ENCODE results near the gene TMEM9. TPM values are rescaled to one million over a fixed set of nuclear protein-coding genes. Genes with fewer than 3 reads are reported as not detected.

The TMEM9 gene
- total and polyA plus RNA-seq, 9 of the 15 experiments (the other 6 are each of a cell fraction or from before 2014, with no cell fraction given): 30.4 to 107 (median 67.6) TPM

DNA sequence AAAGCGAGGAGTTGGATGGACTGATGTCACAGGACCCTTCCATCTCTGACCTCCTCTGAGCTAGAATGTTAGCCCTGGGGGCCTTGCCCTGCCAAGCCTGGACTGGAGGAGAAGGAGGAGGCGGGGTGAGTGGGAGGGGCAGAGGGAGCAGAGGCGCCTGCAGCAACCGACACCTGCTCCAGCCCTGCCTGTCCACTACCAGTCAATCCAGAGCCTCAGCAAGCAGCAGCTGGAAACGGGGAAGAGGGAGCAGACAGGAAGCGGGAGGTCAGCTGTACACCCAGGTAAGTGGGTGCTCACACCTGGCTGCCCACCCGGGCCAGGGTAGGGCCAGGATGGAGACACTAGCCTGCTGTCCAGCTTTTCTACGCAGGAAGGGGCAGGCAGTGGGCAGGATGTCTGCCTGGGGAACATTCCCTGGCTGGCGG is 36.4 kb upstream of the TMEM9 start, which contains the start of gene IGFN1:
TSS of gene IGFN1 (plus strand) at position 201 of the 428 bp plus-strand sequence. CDS start 2,470 bp downstream, outside the sequence.
- no peaks in the 10 kb centered on the region for H3K9me3 ChIP-seq (replicated peaks; ENCODE audit: control insufficient read depth, insufficient read depth, low read depth, low read length)
- ATAC-seq (peak; percentile 63), DNase-seq (ENCODE audit: extremely low read depth in 1 of 4, low spot score in 3 of 4) (peak in 1 of 4 experiments; percentile 20), FAIRE-seq (no peak)
- H3K4me3 ChIP-seq: no peak within 1 kb of the TSS
- ChIA-PET POLR2A (interaction anchor here (0.9 kb wide), 3 partner anchors 13 to 20 kb away, joined by 3 to 5 read pairs (median 3); no protein-coding TSS in a partner anchor), CTCF (ENCODE audit: low intra/inter-chr PET ratio) (no interaction called here)
- no peak within 1 kb of the TSS for H3K4me2 ChIP-seq (ENCODE audit: insufficient read depth, low read length)
- no peak within 1 kb of the TSS for H3K27ac ChIP-seq (ENCODE audit: extremely low read depth, low read depth, low read length)
- H3K4me1 ChIP-seq (replicated peaks in 1 of 2; ENCODE audit: control insufficient read depth in 2 of 2, insufficient read depth in 2 of 2, low read length in 2 of 2): peaks cover 0 to 6% of the 10 kb centered on the region in 2 experiments; a peak in 2 of 5 replicates
- TF ChIP-seq NONO (IDR thresholded peaks at IDR 0.05; ENCODE audit: low read depth in 2 of 2, low read length in 1 of 2) (no peak), HDAC3 (IDR thresholded peaks at IDR 0.05; ENCODE audit: borderline replicate concordance, partially characterized antibody) (no peak), SMARCE1 (IDR thresholded peaks at IDR 0.05) (no peak), ZNF12 (CRISPR knock-in tag; IDR thresholded peaks at IDR 0.05) (no peak), CBX3 (IDR thresholded peaks at IDR 0.05; ENCODE audit: borderline replicate concordance in 1 of 2, low read length in 2 of 2) (no peak), RHOXF2B (CRISPR knock-in tag; conservative IDR thresholded peaks at IDR 0.05) (no peak), ZFP1 (CRISPR knock-in tag; IDR thresholded peaks at IDR 0.05) (no peak)
- TF ChIP-seq, protein P1, sequence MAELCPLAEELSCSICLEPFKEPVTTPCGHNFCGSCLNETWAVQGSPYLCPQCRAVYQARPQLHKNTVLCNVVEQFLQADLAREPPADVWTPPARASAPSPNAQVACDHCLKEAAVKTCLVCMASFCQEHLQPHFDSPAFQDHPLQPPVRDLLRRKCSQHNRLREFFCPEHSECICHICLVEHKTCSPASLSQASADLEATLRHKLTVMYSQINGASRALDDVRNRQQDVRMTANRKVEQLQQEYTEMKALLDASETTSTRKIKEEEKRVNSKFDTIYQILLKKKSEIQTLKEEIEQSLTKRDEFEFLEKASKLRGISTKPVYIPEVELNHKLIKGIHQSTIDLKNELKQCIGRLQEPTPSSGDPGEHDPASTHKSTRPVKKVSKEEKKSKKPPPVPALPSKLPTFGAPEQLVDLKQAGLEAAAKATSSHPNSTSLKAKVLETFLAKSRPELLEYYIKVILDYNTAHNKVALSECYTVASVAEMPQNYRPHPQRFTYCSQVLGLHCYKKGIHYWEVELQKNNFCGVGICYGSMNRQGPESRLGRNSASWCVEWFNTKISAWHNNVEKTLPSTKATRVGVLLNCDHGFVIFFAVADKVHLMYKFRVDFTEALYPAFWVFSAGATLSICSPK (IDR thresholded peaks at IDR 0.05; ENCODE audit: borderline replicate concordance): no peak
- BruUV-seq (replicated peaks): no TSS peak
- no peaks in the 10 kb centered on the region for H3K79me2 ChIP-seq (ENCODE audit: control insufficient read depth, insufficient read depth, low read length)
- 0 out of 2 replicates have a peak, but pooled peaks cover 4% of the 10 kb centered on the region for H4K20me1 ChIP-seq (replicated peaks; ENCODE audit: control insufficient read depth, insufficient read depth, low read length)
- H3K27me3 ChIP-seq (ENCODE audit: control insufficient read depth in 2 of 2, insufficient read depth in 2 of 2, low read length in 2 of 2): peaks cover 37 to 79% of the 10 kb centered on the region in 2 experiments
- H2AFZ ChIP-seq (ENCODE audit: low read depth, low read length): no peak within 1 kb of the TSS
- no peaks in the 10 kb centered on the region for H3K36me3 ChIP-seq (ENCODE audit: control insufficient read depth, insufficient read depth, low read length)
- H3K9me1 ChIP-seq (ENCODE audit: control insufficient read depth, insufficient read depth, low read length): no peaks in the 10 kb centered on the region
- no peak within 1 kb of the TSS for H3K9ac ChIP-seq (ENCODE audit: insufficient read depth in 1 of 2, low read depth in 2 of 2, low read length in 2 of 2)
- in situ Hi-C loops (cut with MboI): no loop called here
- WGBS (ENCODE audit: insufficient coverage, low coverage, missing lambda C conversion rate): 3% methylated on average over 9 of the region's 9 CpGs
- intact Hi-C loops (cut with micrococcal nuclease): no loop called here

Data from K562 (cell line).